RWPE2 (cell line): ENCODE data around the gene TMX4.
A peak's percentile ranks its signal among the peaks of the same experiment; 100 is the strongest.

Source experiments
- ATAC-seq: fragments of 200-7000 bp; cut with Tn5 transposase; 3 replicates; pipeline ENCODE4 v1.9.1; 2021; ENCODE audit warnings: low read depth
- DNase-seq: peaks from one replicate; pipeline ENCODE4 v3.0.0-alpha.2; 2020; ENCODE audit warnings: low spot score
- H3K27ac ChIP-seq: fragments of 450-650 bp; 2 replicates; pipeline ENCODE4 v1.5.1; 2017; ENCODE audit warnings: mild to moderate bottlenecking; ENCODE audit not compliant: poor library complexity, severe bottlenecking
- H3K27me3 ChIP-seq: fragments of 250-450 bp; sonication (Bioruptor Pico); 2 replicates; pipeline ENCODE4 v1.5.1; 2021; ENCODE audit warnings: mild to moderate bottlenecking, moderate library complexity; ENCODE audit not compliant: insufficient read depth, poor library complexity, severe bottlenecking
- H3K36me3 ChIP-seq: fragments of 250-450 bp; sonication (Bioruptor Pico); 2 replicates; pipeline ENCODE4 v1.5.1; 2020; ENCODE audit warnings: low read depth, mild to moderate bottlenecking, moderate library complexity
- H3K4me1 ChIP-seq: fragments of 250-450 bp; sonication (Bioruptor Pico); 2 replicates; pipeline ENCODE4 v1.5.1; 2021; ENCODE audit warnings: mild to moderate bottlenecking, moderate library complexity; ENCODE audit not compliant: insufficient read depth, poor library complexity, severe bottlenecking
- H3K4me3 ChIP-seq: fragments of 250-450 bp; sonication (Bioruptor Pico); 2 replicates; pipeline ENCODE4 v1.5.1; 2021; ENCODE audit warnings: mild to moderate bottlenecking, moderate library complexity; ENCODE audit not compliant: severe bottlenecking
- H3K9me3 ChIP-seq: fragments of 250-450 bp; sonication (Bioruptor Pico); 2 replicates; pipeline ENCODE4 v1.5.1; 2021; ENCODE audit warnings: mild to moderate bottlenecking, moderate library complexity; ENCODE audit not compliant: severe bottlenecking
- CTCF ChIP-seq: fragments of 450-650 bp; IDR thresholded peaks from one replicate; pipeline ENCODE4 v1.5.1; 2017; ENCODE audit warnings: mild to moderate bottlenecking, moderate library complexity; ENCODE audit not compliant: poor library complexity, severe bottlenecking

Gene TMX4

GRCh38 chr20:7989379-7989778, 30.2 kb downstream of the TMX4 start:
- TF ChIP-seq CTCF, result no peak
- H3K27ac ChIP-seq, result no peak overlapping the region
- DNase-seq (no peak), ATAC-seq (no peak)
- H3K4me1 ChIP-seq, result no peaks in the 10 kb centered on the region
- H3K36me3 ChIP-seq, result peaks cover 6% of the 10 kb centered on the region
- no peak overlapping the region for H3K4me3 ChIP-seq
- H3K9me3 ChIP-seq, result peaks cover 3% of the 10 kb centered on the region
- no peaks in the 10 kb centered on the region for H3K27me3 ChIP-seq

- H3K36me3 ChIP-seq, result no peaks in the 10 kb centered on the region
- H3K27ac ChIP-seq, result no peak overlapping the region
- DNase-seq (no peak), ATAC-seq (no peak)
- no peak overlapping the region for H3K4me3 ChIP-seq
- no peaks in the 10 kb centered on the region for H3K9me3 ChIP-seq
- no peak for TF ChIP-seq CTCF
- no peaks in the 10 kb centered on the region for H3K4me1 ChIP-seq
- no peaks in the 10 kb centered on the region for H3K27me3 ChIP-seq
Observed at GRCh38 chr20:7985916-7986315, 33.6 kb downstream of the TMX4 start.

- no peaks in the 10 kb centered on the region for H3K9me3 ChIP-seq
- ATAC-seq, result no peak
- TF ChIP-seq CTCF, result no peak
- H3K36me3 ChIP-seq, result 0 out of 2 replicates have a peak, but pooled peaks cover 4% of the 10 kb centered on the region
- no peaks in the 10 kb centered on the region for H3K4me1 ChIP-seq
- no peaks in the 10 kb centered on the region for H3K27me3 ChIP-seq
- no peak for DNase-seq
- no peak overlapping the region for H3K4me3 ChIP-seq
- no peak overlapping the region for H3K27ac ChIP-seq
Observed at GRCh38 chr20:7984192-7984591, 35.4 kb downstream of the TMX4 start.

GRCh38 chr20:7981374-7981773, 38.2 kb downstream of the TMX4 start:
- Histone ChIP-seq H3K36me3 (0 out of 2 replicates have a peak, but pooled peaks cover 4% of the 10 kb centered on the region), H3K27ac (no peak overlapping the region), H3K4me1 (no peaks in the 10 kb centered on the region), H3K27me3 (no peaks in the 10 kb centered on the region), H3K4me3 (no peak overlapping the region), H3K9me3 (no peaks in the 10 kb centered on the region)
- DNase-seq, result no peak
- no peak for TF ChIP-seq CTCF
- ATAC-seq, result no peak

GRCh38 chr20:7980332-7981046, 39.1 kb downstream of the TMX4 start:
- ATAC-seq, result peak; percentile 57; the same call in 2 of the 3 replicates
- Histone ChIP-seq H3K27ac (no peak overlapping the region), H3K4me3 (no peak overlapping the region), H3K4me1 (no peaks in the 10 kb centered on the region), H3K27me3 (no peaks in the 10 kb centered on the region), H3K36me3 (0 out of 2 replicates have a peak, but pooled peaks cover 4% of the 10 kb centered on the region), H3K9me3 (no peaks in the 10 kb centered on the region)
- DNase-seq, result no peak
- peak; percentile 55 for TF ChIP-seq CTCF
